ENCODE measurements around the gene ABCC4.
"Not testable (repeated sequence)": the region's sequence is repeated elsewhere in the genome, so short reads cannot be mapped to it uniquely, and the experiment has no call there.

Gene ABCC4

GRCh38 chr13:95181586-95181985 is 119.7 kb downstream of the ABCC4 start:
- Mint-ChIP-seq H3K4me1 (peaks cover 0 to 12% of the 10 kb centered on the region in 2 donors), H3K4me3 (no peak overlapping the region), H3K36me3 (peaks cover 14 to 26% of the 10 kb centered on the region in 2 donors), H3K27me3 (no peaks in the 10 kb centered on the region), H3K9me3 (peaks cover 0 to 4% of the 10 kb centered on the region in 2 donors), H3K27ac (no peak overlapping the region)
- ATAC-seq (replicated peaks) (no peak), DNase-seq (no peak)

DNA sequence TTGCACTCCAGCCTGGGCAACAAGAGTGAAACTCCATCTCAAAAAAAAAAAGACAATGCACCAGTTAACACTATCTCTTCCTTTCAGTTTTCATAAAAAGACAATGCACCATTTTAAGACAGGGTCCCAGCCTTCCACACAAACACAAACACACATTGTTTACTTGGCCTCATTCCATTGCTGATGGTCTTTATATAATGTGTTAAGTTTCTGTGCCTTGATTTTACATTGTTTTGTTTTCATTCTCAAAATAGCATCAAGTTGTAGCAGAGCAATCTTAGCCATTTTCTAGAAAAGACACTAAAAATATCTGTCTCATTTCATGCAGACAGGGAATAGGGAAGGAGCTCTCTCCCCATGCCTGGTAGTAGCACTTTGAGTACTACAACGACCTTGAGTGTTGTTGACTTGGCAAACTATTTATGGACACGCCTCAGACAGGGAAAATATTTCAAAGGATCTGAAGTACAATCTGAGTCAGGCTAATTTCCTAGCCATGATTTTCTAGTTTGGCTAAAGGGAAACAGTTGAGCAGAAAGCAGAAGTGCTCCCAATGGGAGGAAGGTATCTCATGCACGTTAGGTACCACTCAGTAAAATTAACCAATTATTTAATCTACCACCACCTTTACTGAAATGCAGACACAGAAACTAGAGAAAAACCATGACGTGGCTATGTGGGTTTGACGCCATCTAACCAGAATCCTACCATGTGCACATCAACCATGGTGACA is 120.6 kb downstream of the ABCC4 start:
- H3K4me1 Mint-ChIP-seq: peaks cover 0 to 6% of the 10 kb centered on the region in 2 donors
- no peak for ATAC-seq (replicated peaks)
- no peaks in the 10 kb centered on the region for H3K27me3 Mint-ChIP-seq
- H3K9me3 Mint-ChIP-seq: peaks cover 0 to 4% of the 10 kb centered on the region in 2 donors
- no peak overlapping the region for H3K4me3 Mint-ChIP-seq
- no peak overlapping the region for H3K27ac Mint-ChIP-seq
- DNase-seq: no peak
- peaks cover 14 to 30% of the 10 kb centered on the region in 2 donors for H3K36me3 Mint-ChIP-seq

DNA sequence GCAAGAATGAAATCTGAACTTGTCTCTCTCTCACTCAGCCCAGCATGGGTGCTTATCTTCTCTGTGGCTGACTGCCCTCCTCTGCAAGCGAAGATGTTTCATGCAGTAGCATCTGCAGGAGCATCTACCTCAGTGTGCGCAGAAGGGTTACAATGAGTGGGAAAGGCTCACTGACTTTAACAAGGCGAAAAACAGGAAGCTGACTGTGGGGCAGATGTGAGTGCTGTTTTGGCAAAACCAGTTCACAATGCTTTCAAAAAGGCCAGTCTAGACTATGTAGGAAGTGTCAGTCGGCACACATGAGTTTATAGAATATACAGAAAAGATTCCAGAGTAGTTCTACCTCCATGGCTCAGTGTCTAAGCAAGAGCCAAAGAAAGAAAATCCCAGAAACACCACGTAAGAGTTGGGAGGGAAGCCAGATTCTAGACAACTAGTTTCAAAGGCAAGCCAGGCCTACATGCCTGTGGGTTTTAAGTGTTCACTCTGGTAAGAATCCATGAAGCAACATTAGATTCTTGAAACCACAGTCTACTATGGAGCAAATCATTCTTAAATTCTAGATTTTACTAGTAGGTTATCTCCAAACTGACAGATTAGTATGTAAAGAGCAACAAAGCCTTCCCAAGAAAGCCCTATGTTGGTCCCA is 124.5 kb downstream of the ABCC4 start:
- peaks cover 0 to 4% of the 10 kb centered on the region in 2 donors for H3K9me3 Mint-ChIP-seq
- no peak for DNase-seq
- no peak overlapping the region for H3K27ac Mint-ChIP-seq
- peaks cover 12 to 46% of the 10 kb centered on the region in 2 donors for H3K36me3 Mint-ChIP-seq
- no peaks in the 10 kb centered on the region for H3K27me3 Mint-ChIP-seq
- H3K4me3 Mint-ChIP-seq: no peak overlapping the region
- no peaks in the 10 kb centered on the region for H3K4me1 Mint-ChIP-seq
- no peak for ATAC-seq (replicated peaks)

GRCh38 chr13:95174517-95174916 is 126.7 kb downstream of the ABCC4 start:
- Mint-ChIP-seq H3K27ac (no peak overlapping the region), H3K9me3 (peaks cover 0 to 4% of the 10 kb centered on the region in 2 donors), H3K4me1 (no peaks in the 10 kb centered on the region), H3K4me3 (no peak overlapping the region), H3K27me3 (no peaks in the 10 kb centered on the region), H3K36me3 (peaks cover 16 to 55% of the 10 kb centered on the region in 2 donors)
- DNase-seq (no peak), ATAC-seq (replicated peaks) (no peak)

GRCh38 chr13:95168191-95168590 is 133.1 kb downstream of the ABCC4 start:
- H3K27me3 Mint-ChIP-seq: no peaks in the 10 kb centered on the region
- H3K36me3 Mint-ChIP-seq: peaks cover 17 to 42% of the 10 kb centered on the region in 2 donors

GRCh38 chr13:95167003-95167402 is 134.2 kb downstream of the ABCC4 start:
- not testable (repeated sequence) for H3K27me3 Mint-ChIP-seq; H3K4me1 Mint-ChIP-seq; H3K9me3 Mint-ChIP-seq; ATAC-seq (replicated peaks); H3K4me3 Mint-ChIP-seq; DNase-seq; H3K27ac Mint-ChIP-seq
- H3K36me3 Mint-ChIP-seq: peaks cover 17 to 37% of the 10 kb centered on the region in 2 donors

More at GRCh38 chr13:95168191-95168590, 133.1 kb downstream of the ABCC4 start:
- DNase-seq: no peak
- no peak for ATAC-seq (replicated peaks)
- Mint-ChIP-seq H3K27ac (no peak overlapping the region), H3K4me1 (no peaks in the 10 kb centered on the region), H3K4me3 (no peak overlapping the region), H3K9me3 (no peaks in the 10 kb centered on the region)

DNA sequence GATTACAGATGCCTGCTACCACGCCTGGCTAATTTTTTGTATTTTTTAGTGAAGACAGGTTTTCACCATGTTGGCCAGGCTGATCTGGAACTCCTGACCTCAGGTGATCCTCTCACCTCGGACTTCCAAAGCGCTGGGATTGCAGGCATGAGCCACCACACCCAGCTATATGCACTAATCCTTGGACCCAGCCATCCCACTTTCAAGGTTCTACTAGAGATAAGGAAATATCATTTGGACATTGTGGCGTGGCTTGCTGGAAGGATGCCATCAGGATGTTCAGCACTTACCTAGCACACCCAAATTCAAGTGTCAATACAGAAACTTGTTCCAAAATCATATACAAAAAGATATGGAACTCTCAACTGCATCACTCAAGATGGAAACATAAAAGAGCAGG is 136.4 kb downstream of the ABCC4 start:
- Mint-ChIP-seq H3K36me3 (peaks cover 14 to 28% of the 10 kb centered on the region in 2 donors), H3K27ac (no peak overlapping the region), H3K9me3 (no peaks in the 10 kb centered on the region), H3K27me3 (no peaks in the 10 kb centered on the region), H3K4me3 (no peak overlapping the region), H3K4me1 (no peaks in the 10 kb centered on the region)
- DNase-seq (no peak), ATAC-seq (replicated peaks) (no peak)

- no peaks in the 10 kb centered on the region for H3K9me3 Mint-ChIP-seq
- H3K27ac Mint-ChIP-seq: peak overlapping the region; percentile 42
- ATAC-seq (replicated peaks) (no peak), DNase-seq (no peak)
- H3K27me3 Mint-ChIP-seq: no peaks in the 10 kb centered on the region
- no peak overlapping the region for H3K4me3 Mint-ChIP-seq
- no peaks in the 10 kb centered on the region for H3K4me1 Mint-ChIP-seq
- peaks cover 7 to 23% of the 10 kb centered on the region in 2 donors for H3K36me3 Mint-ChIP-seq
Observed at GRCh38 chr13:95160112-95160906, 140.9 kb downstream of the ABCC4 start.

DNA sequence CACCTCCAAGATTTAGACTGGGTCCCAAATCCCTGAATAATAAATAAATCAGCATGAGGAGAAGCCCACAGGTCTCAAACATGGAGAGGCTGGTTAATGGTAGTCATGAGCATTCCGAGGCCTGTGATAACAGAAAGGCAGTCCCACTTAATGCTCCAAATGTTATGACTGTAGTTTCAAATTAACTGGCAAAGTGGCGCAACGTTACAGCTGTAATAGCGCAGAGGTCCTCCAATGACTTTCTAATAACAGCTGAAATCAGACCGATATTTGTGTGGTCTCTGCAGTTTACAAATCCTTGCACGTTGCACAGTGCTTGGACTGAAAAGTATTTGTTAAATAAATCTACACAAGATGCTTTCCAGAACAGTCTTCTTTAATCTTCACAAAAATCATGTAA is 141.8 kb downstream of the ABCC4 start:
- H3K27ac Mint-ChIP-seq: no peak overlapping the region
- H3K9me3 Mint-ChIP-seq: no peaks in the 10 kb centered on the region
- ATAC-seq (replicated peaks): no peak
- H3K4me3 Mint-ChIP-seq: no peak overlapping the region
- H3K27me3 Mint-ChIP-seq: no peaks in the 10 kb centered on the region
- H3K4me1 Mint-ChIP-seq: no peaks in the 10 kb centered on the region
- DNase-seq: no peak
- peaks cover 7 to 23% of the 10 kb centered on the region in 2 donors for H3K36me3 Mint-ChIP-seq

- H3K4me1 Mint-ChIP-seq: no peaks in the 10 kb centered on the region
- no peaks in the 10 kb centered on the region for H3K27me3 Mint-ChIP-seq
- no peak overlapping the region for H3K4me3 Mint-ChIP-seq
- ATAC-seq (replicated peaks): no peak
- peaks cover 7 to 19% of the 10 kb centered on the region in 2 donors for H3K36me3 Mint-ChIP-seq
- no peaks in the 10 kb centered on the region for H3K9me3 Mint-ChIP-seq
- no peak overlapping the region for H3K27ac Mint-ChIP-seq
- no peak for DNase-seq
Observed at GRCh38 chr13:95156208-95156607, 145.0 kb downstream of the ABCC4 start.

DNA sequence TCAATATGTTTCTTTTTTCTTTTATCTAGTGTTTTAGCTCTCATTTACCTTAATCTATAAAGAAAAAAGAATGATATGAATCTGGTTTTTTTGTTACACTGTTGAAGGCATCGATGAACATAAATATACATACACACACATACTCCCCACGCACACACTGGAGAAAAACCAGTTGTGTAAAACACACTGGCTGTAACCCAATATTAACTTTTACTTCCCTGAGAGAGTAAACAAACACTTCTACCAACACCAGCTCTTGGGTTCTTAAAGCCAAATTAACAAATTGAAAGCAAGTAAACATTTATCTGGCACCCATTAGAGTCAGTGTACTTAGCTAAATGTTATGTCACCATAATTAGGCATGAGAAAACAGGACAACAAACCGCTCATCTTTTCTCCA is 145.7 kb downstream of the ABCC4 start:
- Mint-ChIP-seq H3K27me3 (no peaks in the 10 kb centered on the region), H3K36me3 (peaks cover 7 to 19% of the 10 kb centered on the region in 2 donors), H3K4me1 (no peaks in the 10 kb centered on the region), H3K4me3 (no peak overlapping the region), H3K9me3 (no peaks in the 10 kb centered on the region), H3K27ac (no peak overlapping the region)
- DNase-seq: no peak
- no peak for ATAC-seq (replicated peaks)

DNA sequence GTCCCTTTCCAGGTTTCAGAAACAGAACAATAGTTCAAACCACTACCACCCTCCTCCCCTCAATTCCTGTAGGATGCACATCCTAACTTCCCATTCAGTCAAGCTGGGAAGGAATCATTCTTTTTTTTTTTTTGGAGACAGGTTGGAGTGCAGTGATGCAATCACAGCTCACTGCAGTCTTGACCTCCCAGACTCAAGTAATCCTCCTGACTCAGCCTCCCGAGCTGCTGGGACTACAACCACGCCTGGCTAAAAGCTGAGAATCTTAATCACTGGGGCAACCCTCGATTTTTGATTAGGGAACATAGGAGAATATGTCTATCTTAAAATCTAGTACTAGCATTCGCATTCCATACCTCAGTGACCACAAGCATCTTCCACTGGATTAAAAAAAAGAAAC is 146.2 kb downstream of the ABCC4 start:
- Mint-ChIP-seq H3K9me3 (no peaks in the 10 kb centered on the region), H3K27ac (no peak overlapping the region), H3K27me3 (no peaks in the 10 kb centered on the region), H3K4me3 (no peak overlapping the region), H3K36me3 (peaks cover 7 to 16% of the 10 kb centered on the region in 2 donors), H3K4me1 (no peaks in the 10 kb centered on the region)
- no peak for ATAC-seq (replicated peaks)
- DNase-seq: no peak

GRCh38 chr13:95154413-95154886 is 146.8 kb downstream of the ABCC4 start:
- no peak for ATAC-seq (replicated peaks)
- Mint-ChIP-seq H3K9me3 (no peaks in the 10 kb centered on the region), H3K4me3 (no peak overlapping the region), H3K4me1 (no peaks in the 10 kb centered on the region), H3K36me3 (peaks cover 7 to 15% of the 10 kb centered on the region in 2 donors), H3K27me3 (no peaks in the 10 kb centered on the region), H3K27ac (no peak overlapping the region)
- no peak for DNase-seq

- ATAC-seq (replicated peaks) (no peak), DNase-seq (no peak)
- H3K9me3 Mint-ChIP-seq: no peaks in the 10 kb centered on the region
- no peak overlapping the region for H3K4me3 Mint-ChIP-seq
- H3K27me3 Mint-ChIP-seq: no peaks in the 10 kb centered on the region
- peaks cover 7 to 15% of the 10 kb centered on the region in 2 donors for H3K36me3 Mint-ChIP-seq
- no peaks in the 10 kb centered on the region for H3K4me1 Mint-ChIP-seq
- no peak overlapping the region for H3K27ac Mint-ChIP-seq
Observed at GRCh38 chr13:95153647-95154412, 147.4 kb downstream of the ABCC4 start.

Measured in stimulated activated naive B cell treated with anti-CD40 and anti-IgM and Interleukin-4, amounts not matched to agents 10 μg/mL and 1 μg/mL and 100 μg/mL, for 72 hours (primary cell).